IPS-18a (cell line): ENCODE measurements around the gene RNF187.

Source experiments
- H3K27ac ChIP-seq: one replicate; pipeline ENCODE4 v1.5.1; 2013; ENCODE audit warnings: low read length
- H3K27me3 ChIP-seq: one replicate; pipeline ENCODE4 v1.6.1; 2013; ENCODE audit warnings: mild to moderate bottlenecking, low read length; ENCODE audit not compliant: control insufficient read depth, insufficient read depth
- H3K36me3 ChIP-seq: one replicate; pipeline ENCODE4 v1.6.1; 2013; ENCODE audit warnings: low read depth, low read length; ENCODE audit not compliant: control insufficient read depth
- H3K4me1 ChIP-seq: one replicate; pipeline ENCODE4 v1.6.1; 2013; ENCODE audit warnings: low read depth, low read length; ENCODE audit not compliant: control insufficient read depth
- H3K4me3 ChIP-seq: one replicate; pipeline ENCODE4 v1.5.1; 2013; ENCODE audit warnings: low read length
- H3K9ac ChIP-seq: one replicate; pipeline ENCODE4 v1.6.1; 2013; ENCODE audit warnings: mild to moderate bottlenecking, low read length, moderate library complexity
- H3K9me3 ChIP-seq: one replicate; pipeline ENCODE4 v1.6.1; 2013; ENCODE audit warnings: low read depth, low read length; ENCODE audit not compliant: control insufficient read depth

RNF187 gene

DNA sequence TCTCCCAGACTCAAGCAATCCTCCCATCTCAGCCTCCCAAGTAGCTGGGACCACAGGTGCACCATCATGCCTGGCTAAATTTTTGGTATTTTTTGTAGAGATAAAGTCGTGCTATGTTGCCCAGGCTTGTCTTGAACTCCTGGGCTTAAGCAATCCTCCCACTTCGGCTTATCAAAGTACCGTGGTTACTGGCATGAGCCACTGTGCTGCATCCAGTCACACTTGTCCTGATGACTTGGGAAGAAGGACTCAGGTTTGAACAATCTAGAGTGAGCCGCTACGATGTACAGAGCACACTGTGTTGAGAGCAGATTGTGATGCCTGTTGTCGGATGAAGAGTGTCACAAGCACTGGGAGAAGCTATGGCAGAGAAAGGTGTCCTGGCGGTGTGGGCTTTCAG, 27.2 kb downstream of the RNF187 start:
- Histone ChIP-seq H3K27me3 (peaks cover 44% of the 10 kb centered on the region), H3K36me3 (no peaks in the 10 kb centered on the region), H3K9me3 (no peaks in the 10 kb centered on the region)

DNA sequence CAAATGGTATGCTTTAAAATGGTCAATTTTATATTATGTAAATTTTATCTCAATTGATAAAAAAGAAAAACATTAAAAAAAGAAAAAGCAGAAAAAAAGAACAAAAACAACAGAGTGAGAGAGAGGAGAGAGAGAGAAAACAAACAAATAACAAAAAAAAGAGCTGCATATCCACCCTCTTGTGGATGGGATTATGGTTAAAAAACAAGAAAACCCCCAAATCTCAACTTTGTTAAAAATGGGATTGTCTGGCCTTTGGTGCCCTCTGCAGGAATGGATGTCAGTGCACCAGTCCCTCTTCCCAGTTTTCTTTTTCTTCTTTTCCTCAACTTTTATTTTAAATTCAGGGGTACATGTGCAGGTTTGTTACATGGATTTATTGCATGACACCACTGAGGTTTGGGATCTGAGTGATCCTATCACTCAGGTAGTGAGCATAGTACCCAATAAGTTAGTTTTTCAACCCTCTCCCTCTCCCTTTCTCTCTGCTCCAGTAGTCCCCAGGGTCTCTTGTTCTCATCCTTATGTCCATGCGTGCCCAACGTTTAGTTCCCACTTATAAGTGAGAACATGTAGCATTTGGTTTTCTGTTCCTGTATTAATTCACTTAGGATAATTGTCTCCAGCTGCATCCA, 28.1 kb downstream of the RNF187 start:
- Histone ChIP-seq H3K27me3 (peaks cover 42% of the 10 kb centered on the region), H3K4me1 (no peaks in the 10 kb centered on the region), H3K9ac (no peak overlapping the region), H3K27ac (no peak overlapping the region), H3K9me3 (no peaks in the 10 kb centered on the region), H3K36me3 (no peaks in the 10 kb centered on the region), H3K4me3 (no peak overlapping the region)

More for the DNA sequence above, 27.2 kb downstream of the RNF187 start:
- Histone ChIP-seq H3K27ac (no peak overlapping the region), H3K9ac (no peak overlapping the region), H3K4me3 (no peak overlapping the region), H3K4me1 (no peaks in the 10 kb centered on the region)

- Histone ChIP-seq H3K4me1 (no peaks in the 10 kb centered on the region), H3K27me3 (peaks cover 34% of the 10 kb centered on the region), H3K9me3 (no peaks in the 10 kb centered on the region), H3K4me3 (no peak overlapping the region), H3K36me3 (no peaks in the 10 kb centered on the region), H3K9ac (no peak overlapping the region), H3K27ac (no peak overlapping the region)
Observed at GRCh38 chr1:228517655-228518054, 30.5 kb downstream of the RNF187 start.

DNA sequence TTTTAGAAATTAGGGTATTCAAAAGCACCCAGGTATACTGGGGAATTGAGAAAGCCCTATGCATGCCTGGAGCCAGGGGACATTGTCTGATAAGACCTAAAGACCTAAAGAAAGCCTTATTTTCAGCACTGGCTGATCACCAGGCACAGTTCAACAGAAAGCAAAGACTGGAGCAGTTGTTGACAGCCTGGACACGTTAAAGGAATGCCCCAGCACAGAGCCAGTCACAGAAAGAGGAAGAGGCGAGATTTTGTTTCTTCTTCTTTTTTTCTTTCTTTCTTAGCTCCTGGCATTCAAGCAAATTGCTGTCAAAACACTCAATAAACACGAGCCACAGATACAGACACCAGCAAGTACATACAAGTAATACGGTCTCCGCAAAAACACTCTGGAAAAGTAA, 40.4 kb downstream of the RNF187 start:
- Histone ChIP-seq H3K4me3 (no peak overlapping the region), H3K9me3 (peaks cover 3% of the 10 kb centered on the region), H3K9ac (no peak overlapping the region), H3K27ac (no peak overlapping the region), H3K27me3 (no peaks in the 10 kb centered on the region), H3K4me1 (no peaks in the 10 kb centered on the region), H3K36me3 (no peaks in the 10 kb centered on the region)

DNA sequence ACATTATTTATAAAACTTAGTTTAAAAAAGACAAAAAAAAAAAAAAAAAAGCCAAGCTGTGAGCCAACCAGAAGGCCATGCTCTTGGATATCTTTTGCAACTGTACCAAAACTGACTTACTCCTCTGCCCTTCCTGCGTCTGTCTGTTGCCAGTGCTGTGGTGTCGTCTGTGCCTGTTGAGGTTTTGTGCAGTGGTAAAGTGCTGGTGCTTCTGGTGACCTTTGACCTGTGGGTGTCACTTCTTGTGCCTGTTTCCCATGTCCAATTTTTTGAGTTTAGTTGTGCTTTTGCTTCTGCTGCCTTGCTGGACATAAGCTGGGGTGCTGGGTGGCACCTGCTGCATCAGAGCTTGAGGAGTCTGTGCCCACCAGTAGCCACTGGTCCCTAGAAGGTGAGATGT, 41.4 kb downstream of the RNF187 start:
- H3K9ac ChIP-seq = no peak overlapping the region
- H3K27me3 ChIP-seq = no peaks in the 10 kb centered on the region
- peaks cover 3% of the 10 kb centered on the region for H3K9me3 ChIP-seq
- H3K27ac ChIP-seq = no peak overlapping the region
- no peaks in the 10 kb centered on the region for H3K4me1 ChIP-seq
- H3K4me3 ChIP-seq = no peak overlapping the region
- H3K36me3 ChIP-seq = no peaks in the 10 kb centered on the region

DNA sequence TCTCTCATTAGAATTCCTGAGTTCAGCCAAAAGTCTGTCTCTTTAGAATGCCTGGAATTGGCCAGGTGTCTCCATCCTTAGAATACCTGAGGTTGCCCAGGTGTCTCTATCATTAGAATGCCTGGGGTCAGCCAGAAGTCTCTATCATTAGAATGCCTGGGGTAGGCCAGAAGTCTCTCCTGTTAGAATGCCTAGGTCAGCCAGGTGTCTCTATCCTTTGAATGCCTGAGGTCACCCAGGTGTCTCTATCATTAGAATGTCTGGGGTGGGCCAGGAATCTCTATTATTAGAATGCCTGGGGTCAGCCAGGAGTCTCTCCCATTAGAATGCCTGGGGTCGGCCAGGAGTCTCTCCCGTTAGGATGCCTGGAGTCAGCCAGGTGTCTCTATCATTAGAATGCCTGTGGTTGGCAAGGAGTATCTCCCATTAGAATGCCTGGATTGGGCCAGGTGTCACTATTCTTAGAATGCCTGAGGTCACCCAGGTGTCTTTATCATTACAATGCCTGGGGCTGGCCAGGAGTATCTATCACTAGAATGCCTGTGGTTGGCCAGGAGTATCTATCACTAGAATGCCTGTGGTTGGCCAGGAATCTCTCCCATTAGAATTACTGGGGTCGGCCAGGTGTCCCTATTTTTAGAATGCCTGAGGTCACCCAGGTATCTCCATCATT, 43.0 kb downstream of the RNF187 start:
- no peak overlapping the region for H3K27ac ChIP-seq
- H3K27me3 ChIP-seq = peaks cover 7% of the 10 kb centered on the region

GRCh38 chr1:228530951-228531731, 44.0 kb downstream of the RNF187 start:
- no peak overlapping the region for H3K9ac ChIP-seq
- H3K27me3 ChIP-seq = peaks cover 14% of the 10 kb centered on the region
- peaks cover 10% of the 10 kb centered on the region for H3K9me3 ChIP-seq
- no peaks in the 10 kb centered on the region for H3K4me1 ChIP-seq
- H3K36me3 ChIP-seq = no peaks in the 10 kb centered on the region
- no peak overlapping the region for H3K4me3 ChIP-seq
- no peak overlapping the region for H3K27ac ChIP-seq

More for the DNA sequence above, 43.0 kb downstream of the RNF187 start:
- no peaks in the 10 kb centered on the region for H3K4me1 ChIP-seq
- peaks cover 3% of the 10 kb centered on the region for H3K9me3 ChIP-seq
- H3K36me3 ChIP-seq = no peaks in the 10 kb centered on the region
- H3K4me3 ChIP-seq = no peak overlapping the region
- no peak overlapping the region for H3K9ac ChIP-seq

GRCh38 chr1:228538831-228539230, 51.6 kb downstream of the RNF187 start:
- Histone ChIP-seq H3K9me3 (peaks cover 7% of the 10 kb centered on the region), H3K36me3 (no peaks in the 10 kb centered on the region), H3K4me3 (no peak overlapping the region), H3K9ac (no peak overlapping the region), H3K27me3 (peaks cover 48% of the 10 kb centered on the region), H3K27ac (no peak overlapping the region), H3K4me1 (no peaks in the 10 kb centered on the region)

- Histone ChIP-seq H3K4me3 (no peak overlapping the region), H3K4me1 (no peaks in the 10 kb centered on the region), H3K36me3 (no peaks in the 10 kb centered on the region), H3K27me3 (peaks cover 56% of the 10 kb centered on the region), H3K27ac (no peak overlapping the region), H3K9me3 (peaks cover 7% of the 10 kb centered on the region), H3K9ac (no peak overlapping the region)
Observed at GRCh38 chr1:228540161-228540917, 53.2 kb downstream of the RNF187 start.

GRCh38 chr1:228541725-228542124, 54.5 kb downstream of the RNF187 start:
- H3K9ac ChIP-seq = no peak overlapping the region
- no peak overlapping the region for H3K27ac ChIP-seq
- no peaks in the 10 kb centered on the region for H3K9me3 ChIP-seq
- no peaks in the 10 kb centered on the region for H3K36me3 ChIP-seq
- peaks cover 63% of the 10 kb centered on the region for H3K27me3 ChIP-seq
- H3K4me3 ChIP-seq = no peak overlapping the region
- no peaks in the 10 kb centered on the region for H3K4me1 ChIP-seq

GRCh38 chr1:228542376-228542775, 55.2 kb downstream of the RNF187 start:
- Histone ChIP-seq H3K9me3 (no peaks in the 10 kb centered on the region), H3K9ac (no peak overlapping the region), H3K36me3 (no peaks in the 10 kb centered on the region), H3K4me1 (no peaks in the 10 kb centered on the region), H3K27me3 (peaks cover 69% of the 10 kb centered on the region), H3K4me3 (no peak overlapping the region), H3K27ac (no peak overlapping the region)
